ENCODE measurements around the gene DACH1. TPM values are rescaled to one million over a fixed set of nuclear protein-coding genes. Genes with fewer than 3 reads are reported as not detected.

Gene DACH1
- total RNA-seq, 1 donor from 2014 or later: not detected

- intact Hi-C loops (cut with micrococcal nuclease): no loop called here
- peaks cover 2% of the 10 kb centered on the region for H3K9me3 Mint-ChIP-seq
- no peaks in the 10 kb centered on the region for H3K4me1 Mint-ChIP-seq
- no peaks in the 10 kb centered on the region for H3K36me3 Mint-ChIP-seq (ENCODE audit: low read depth)
- CTCF ChIA-PET: no interaction called here
- POLR2A ChIA-PET: no interaction called here
- H3K27ac Mint-ChIP-seq: no peak overlapping the region
- TF ChIP-seq CTCF (IDR thresholded peaks at IDR 0.05): no peak
- no peak for DNase-seq
- no peak overlapping the region for H3K4me3 Mint-ChIP-seq
- no peak for ATAC-seq (ENCODE audit: low read depth)
- no peaks in the 10 kb centered on the region for H3K27me3 Mint-ChIP-seq
These were observed 279.8 kb downstream of the DACH1 start for GRCh38 chr13:71587193-71587592.

- no peaks in the 10 kb centered on the region for H3K27me3 Mint-ChIP-seq
- H3K27ac Mint-ChIP-seq: no peak overlapping the region
- ATAC-seq (ENCODE audit: low read depth): no peak
- no peak for DNase-seq
- POLR2A ChIA-PET: no interaction called here
- CTCF ChIA-PET: no interaction called here
- H3K4me3 Mint-ChIP-seq: no peak overlapping the region
- TF ChIP-seq CTCF (IDR thresholded peaks at IDR 0.05): no peak
- H3K36me3 Mint-ChIP-seq (ENCODE audit: low read depth): no peaks in the 10 kb centered on the region
- H3K9me3 Mint-ChIP-seq: no peaks in the 10 kb centered on the region
- intact Hi-C loops (cut with micrococcal nuclease): no loop called here
- no peaks in the 10 kb centered on the region for H3K4me1 Mint-ChIP-seq
These were observed 283.4 kb downstream of the DACH1 start for GRCh38 chr13:71583581-71583980.

GRCh38 chr13:71580614-71581013 lies 286.4 kb downstream of the DACH1 start:
- ATAC-seq (ENCODE audit: low read depth) (no peak), DNase-seq (no peak)
- Mint-ChIP-seq H3K27me3 (no peaks in the 10 kb centered on the region), H3K4me3 (no peak overlapping the region), H3K9me3 (no peaks in the 10 kb centered on the region), H3K36me3 (ENCODE audit: low read depth) (no peaks in the 10 kb centered on the region), H3K4me1 (no peaks in the 10 kb centered on the region), H3K27ac (no peak overlapping the region)
- ChIA-PET POLR2A (no interaction called here), CTCF (no interaction called here)
- intact Hi-C loops (cut with micrococcal nuclease): no loop called here
- no peak for TF ChIP-seq CTCF (IDR thresholded peaks at IDR 0.05)

- no peaks in the 10 kb centered on the region for H3K36me3 Mint-ChIP-seq (ENCODE audit: low read depth)
- H3K27me3 Mint-ChIP-seq: no peaks in the 10 kb centered on the region
- H3K4me1 Mint-ChIP-seq: no peaks in the 10 kb centered on the region
- no peak overlapping the region for H3K4me3 Mint-ChIP-seq
- intact Hi-C loops (cut with micrococcal nuclease): no loop called here
- no peak overlapping the region for H3K27ac Mint-ChIP-seq
- DNase-seq (no peak), ATAC-seq (ENCODE audit: low read depth) (no peak)
- ChIA-PET CTCF (no interaction called here), POLR2A (no interaction called here)
- H3K9me3 Mint-ChIP-seq: no peaks in the 10 kb centered on the region
- no peak for TF ChIP-seq CTCF (IDR thresholded peaks at IDR 0.05)
These were observed 289.0 kb downstream of the DACH1 start for GRCh38 chr13:71578048-71578447.

GRCh38 chr13:71577127-71577526 lies 289.9 kb downstream of the DACH1 start:
- Mint-ChIP-seq H3K27me3 (no peaks in the 10 kb centered on the region), H3K4me3 (no peak overlapping the region), H3K27ac (no peak overlapping the region), H3K36me3 (ENCODE audit: low read depth) (no peaks in the 10 kb centered on the region), H3K4me1 (no peaks in the 10 kb centered on the region), H3K9me3 (no peaks in the 10 kb centered on the region)
- intact Hi-C loops (cut with micrococcal nuclease): no loop called here
- ATAC-seq (ENCODE audit: low read depth): no peak
- CTCF ChIA-PET: no interaction called here
- no peak for DNase-seq
- TF ChIP-seq CTCF (IDR thresholded peaks at IDR 0.05): no peak
- POLR2A ChIA-PET: no interaction called here
